Inferior parietal cortex (tissue), 1 donor: ENCODE data around the gene GPRASP3.

ENCODE experiments used
- DNase-seq: peaks from one replicate; pipeline ENCODE4 v3.0.0-alpha.2; 2016; ENCODE audit errors: extremely low spot score

GPRASP3 gene

DNA sequence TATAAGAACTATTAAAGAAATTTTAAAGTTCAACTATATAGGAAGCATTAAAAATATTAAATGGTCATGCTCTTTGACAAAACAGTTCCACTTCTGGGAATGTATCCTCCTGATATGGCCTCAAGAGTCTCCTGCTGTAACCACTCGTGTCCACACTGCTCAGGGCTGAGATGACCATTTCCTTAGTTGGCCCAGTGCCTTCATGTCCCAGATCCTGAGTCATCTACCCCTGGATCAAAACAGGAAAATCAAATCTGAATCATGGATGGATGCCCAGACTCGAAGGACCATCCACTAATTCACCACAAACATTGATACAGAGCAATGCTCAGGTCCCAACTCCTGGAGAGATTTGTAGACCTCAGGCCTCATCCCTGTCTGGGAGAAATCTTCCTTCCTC lies 44.7 kb downstream of the GPRASP3 start:
- DNase-seq = no peak

GRCh38 chrX:102765809-102766208 lies 45.3 kb downstream of the GPRASP3 start:
- no peak for DNase-seq

DNA sequence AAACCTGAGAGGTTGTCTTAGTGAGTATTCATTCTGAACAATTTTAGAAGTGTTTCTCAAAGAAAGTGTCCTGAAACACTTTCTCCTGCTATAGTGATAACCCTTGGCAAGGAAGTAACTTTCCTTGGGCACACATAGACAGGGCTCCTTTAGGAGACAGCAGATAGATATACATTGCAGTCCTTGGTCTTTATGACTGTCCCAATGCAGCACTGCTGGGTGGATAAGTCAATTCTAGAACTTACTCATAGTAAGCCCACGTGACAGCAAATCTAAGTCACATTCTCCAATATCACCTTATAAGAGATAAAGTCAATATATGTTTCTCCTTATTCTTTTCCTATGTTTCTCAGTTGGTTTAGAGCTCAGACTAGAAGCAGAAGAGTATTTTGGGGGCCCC lies 46.7 kb downstream of the GPRASP3 start:
- DNase-seq = no peak

- DNase-seq = peak; percentile 90
These were observed 48.6 kb downstream of the GPRASP3 start for GRCh38 chrX:102768987-102769761.
